GM12878 (cell line): ENCODE data around the gene FAM227B. TPM values are rescaled to one million over a fixed set of nuclear protein-coding genes. Genes with fewer than 3 reads are reported as not detected.

ENCODE experiments used
- ATAC-seq: fragments of 200-7000 bp; cut with Tn5 transposase; 3 replicates; pipeline ENCODE4 v1.9.1; 2020; ENCODE audit warnings: mild to moderate bottlenecking, moderate library complexity
- BruUV-seq: library from RNA; stranded (reverse); fragments of 400-500 nt; replicated peaks from 2 replicates; lab custom pipeline; 2021; lab: Mats Ljungman, UMichigan
- CTCF ChIA-PET: fragments of 300-600 bp; sonication (Branson Sonifier 250); formaldehyde crosslinking; extraction: SDS; loops from one replicate; lab custom pipeline; 2021; ENCODE audit warnings: inconsistent platforms; lab: Yijun Ruan, JAX
- POLR2A ChIA-PET: fragments of 350-600 bp; formaldehyde crosslinking; extraction: SDS; loops from one replicate; lab custom pipeline; 2021; ENCODE audit warnings: inconsistent platforms; lab: Charles Lee
- RAD21 ChIA-PET: fragments of 300-600 bp; sonication (Branson Sonifier 250); formaldehyde crosslinking; loops from one replicate; lab custom pipeline; 2023; ENCODE audit warnings: antibody characterized with exemption; ENCODE audit not compliant: unreplicated experiment; lab: Charles Lee
- SMC1A ChIA-PET: fragments of 300-600 bp; sonication (Branson Sonifier 250); formaldehyde crosslinking; loops from one replicate; lab custom pipeline; 2023; ENCODE audit not compliant: unreplicated experiment, uncharacterized antibody; lab: Charles Lee
- DNase-seq: peaks from one replicate; pipeline ENCODE4 v3.0.0-alpha.2; 2011; ENCODE audit warnings: low read depth, low spot score
- FAIRE-seq: peaks from 3 replicates; lab custom pipeline; 2011; peaks lifted over from hg19 to GRCh38; lab: Jason Lieb, UNC
- H2AFZ ChIP-seq: 2 replicates; pipeline ENCODE4 v1.6.0; 2011; ENCODE audit warnings: low read depth, low read length, control low read depth; ENCODE audit not compliant: control insufficient read depth
- H3K27ac ChIP-seq: 2 replicates; pipeline ENCODE4 v1.5.1; 2011; ENCODE audit warnings: control low read depth; ENCODE audit not compliant: control insufficient read depth, insufficient read depth
- H3K27me3 ChIP-seq, 2 experiments: replicated peaks in 1 of 2; 2 replicates each; pipeline versions ENCODE4 v1.6.0 to v1.6.1; 2011; ENCODE audit warnings: low read length in 1 of 2; ENCODE audit not compliant: control insufficient read depth in 2 of 2, insufficient read depth in 2 of 2
- H3K36me3 ChIP-seq, 2 experiments: 2 replicates each; pipeline ENCODE4 v1.5.1; 2011; ENCODE audit warnings: low read length in 1 of 2; ENCODE audit not compliant: control insufficient read depth in 2 of 2, insufficient read depth in 2 of 2
- H3K4me1 ChIP-seq: 2 replicates; pipeline ENCODE4 v1.6.1; 2011; ENCODE audit warnings: mild to moderate bottlenecking, low read length, moderate library complexity, mixed read lengths; ENCODE audit not compliant: control insufficient read depth, insufficient read depth
- H3K4me2 ChIP-seq: 2 replicates; pipeline ENCODE4 v1.6.0; 2011; ENCODE audit warnings: control low read depth; ENCODE audit not compliant: control insufficient read depth, insufficient read depth
- H3K4me3 ChIP-seq: fragments of 200-600 bp; sonication (generic); 2 replicates; pipeline ENCODE4 v1.5.1; 2016
- H3K79me2 ChIP-seq: 2 replicates; pipeline ENCODE4 v1.6.0; 2011; ENCODE audit warnings: low read length; ENCODE audit not compliant: control insufficient read depth, insufficient read depth
- H3K9ac ChIP-seq: 2 replicates; pipeline ENCODE4 v1.8.0; 2011; ENCODE audit warnings: low read length, control low read depth, mixed read lengths; ENCODE audit not compliant: control insufficient read depth, insufficient read depth
- H3K9me3 ChIP-seq: replicated peaks from 3 replicates; pipeline ENCODE4 v1.5.1; 2011; ENCODE audit warnings: mild to moderate bottlenecking, low read length; ENCODE audit not compliant: control insufficient read depth, insufficient read depth
- H4K20me1 ChIP-seq: 2 replicates; pipeline ENCODE4 v1.6.0; 2011; ENCODE audit not compliant: control insufficient read depth, insufficient read depth
- CBX5 ChIP-seq: sonication (generic); IDR thresholded peaks from 2 replicates; pipeline ENCODE4 v1.6.1; 2016; ENCODE audit warnings: low read depth, moderate library complexity, mild to moderate bottlenecking, inconsistent platforms
- GABPA ChIP-seq: IDR thresholded peaks from 2 replicates; pipeline ENCODE4 v1.6.1; 2014; ENCODE audit warnings: antibody characterized with exemption, low read depth, mild to moderate bottlenecking, inconsistent platforms
- JUNB ChIP-seq: IDR thresholded peaks from 2 replicates; pipeline ENCODE4 v1.6.1; 2016; ENCODE audit warnings: antibody characterized with exemption, mild to moderate bottlenecking
- NR2C1 ChIP-seq: fragments of 450-650 bp; IDR thresholded peaks from 2 replicates; pipeline ENCODE4 v1.6.1; 2017; ENCODE audit warnings: antibody characterized with exemption, mild to moderate bottlenecking, moderate library complexity
- NR2F1 ChIP-seq: fragments of 450-650 bp; conservative IDR thresholded peaks from 2 replicates; pipeline ENCODE4 v1.6.1; 2017; ENCODE audit warnings: mild to moderate bottlenecking
- PAX8 ChIP-seq: fragments of 450-650 bp; IDR thresholded peaks from 2 replicates; pipeline ENCODE4 v1.6.1; 2017; ENCODE audit warnings: mild to moderate bottlenecking, moderate library complexity
- POLR2A ChIP-seq: IDR thresholded peaks from 2 replicates; pipeline ENCODE4 v1.6.1; 2011; ENCODE audit warnings: low read depth, mild to moderate bottlenecking, low read length
- SRF ChIP-seq, 2 experiments: IDR thresholded peaks; 2 replicates each; pipeline ENCODE4 v1.6.1; 2011; ENCODE audit warnings: low read depth in 2 of 2, low read length in 2 of 2, mild to moderate bottlenecking in 1 of 2, moderate library complexity in 1 of 2
- TAF1 ChIP-seq: IDR thresholded peaks from 2 replicates; pipeline ENCODE4 v1.6.1; 2011; ENCODE audit warnings: mild to moderate bottlenecking, low read depth, low read length, borderline replicate concordance
- ZNF24 ChIP-seq: fragments of 450-650 bp; IDR thresholded peaks from 2 replicates; pipeline ENCODE4 v1.6.1; 2017; ENCODE audit warnings: antibody characterized with exemption, mild to moderate bottlenecking
- WGBS: methylation state at CpG from one replicate; pipeline ENCODE4 v1.1.6; 2016; ENCODE audit warnings: low lambda C conversion rate; ENCODE audit not compliant: insufficient replicate concordance, insufficient coverage; ENCODE audit errors: missing lambda C conversion rate; 5-methylcytosine and 5-hydroxymethylcytosine counted together
- in situ Hi-C: fragments of 300-500 bp; cut with MboI; formaldehyde crosslinking; loops from 9 replicates; pipeline ENCODE4 v1.14.3; 2018; ENCODE audit warnings: mixed read lengths
- intact Hi-C: fragments of 100-400 bp; cut with micrococcal nuclease; formaldehyde crosslinking; loops from one replicate; pipeline ENCODE4 v1.14.2; 2022; ENCODE audit not compliant: unreplicated experiment
- polyA plus RNA-seq, 11 experiments: library from polyadenylated mRNA; depleted of rRNA in 4 of 11; unstranded in 6 of 11; stranded (reverse) in 5 of 11; fragments of >200 nt; fragmentation: Nextera tagmentation in 4 of 11; fragmentation: Illumina TruSeq in 1 of 11; extraction: Ambion mirVana in 4 of 11; extraction: Trizol in 1 of 11; gene quantifications; 1 replicate in 1 of 11; 2 replicates in 10 of 11; pipeline versions ENCODE4 v1.2.1 to v1.2.3, GENCODE V29; 2011 to 2016; ENCODE audit warnings: inconsistent platforms in 2 of 11, missing spikeins in 2 of 11, low read depth in 1 of 11
- total RNA-seq, 4 experiments: library from RNA; depleted of rRNA in 3 of 4; stranded (reverse); fragments of >200 nt in 3 of 4; fragmentation: Illumina TruSeq in 1 of 4; extraction: Trizol in 1 of 4; gene quantifications; 2 replicates each; pipeline versions ENCODE4 v1.2.1 to v1.2.3, GENCODE V29; 2013 to 2021
- TF ChIP-seq, protein P1 (sequence below): fragments of 450-650 bp; formaldehyde crosslinking; IDR thresholded peaks from 2 replicates; pipeline ENCODE4 v1.5.0; 2022; ENCODE audit warnings: mild to moderate bottlenecking, missing genetic modification characterization
- TF ChIP-seq, protein P2 (sequence below): IDR thresholded peaks from 2 replicates; pipeline ENCODE4 v1.6.1; 2011; ENCODE audit warnings: low read depth, low read length, improper control_type of control experiment, borderline replicate concordance
- TF ChIP-seq, protein P3 (sequence below): IDR thresholded peaks from 2 replicates; pipeline ENCODE4 v1.6.1; 2012; ENCODE audit warnings: low read depth, low read length, improper control_type of control experiment
- TF ChIP-seq, protein P4 (sequence below): fragments of 450-650 bp; IDR thresholded peaks from 2 replicates; pipeline ENCODE4 v1.6.1; 2018; ENCODE audit warnings: mild to moderate bottlenecking, low read depth, moderate library complexity; ENCODE audit not compliant: partially characterized antibody

The FAM227B gene
- total and polyA plus RNA-seq, 10 of the 15 experiments (the other 5 are each of a cell fraction or from before 2014, with no cell fraction given), result 3.9 to 12.6 (median 6.9) TPM

DNA sequence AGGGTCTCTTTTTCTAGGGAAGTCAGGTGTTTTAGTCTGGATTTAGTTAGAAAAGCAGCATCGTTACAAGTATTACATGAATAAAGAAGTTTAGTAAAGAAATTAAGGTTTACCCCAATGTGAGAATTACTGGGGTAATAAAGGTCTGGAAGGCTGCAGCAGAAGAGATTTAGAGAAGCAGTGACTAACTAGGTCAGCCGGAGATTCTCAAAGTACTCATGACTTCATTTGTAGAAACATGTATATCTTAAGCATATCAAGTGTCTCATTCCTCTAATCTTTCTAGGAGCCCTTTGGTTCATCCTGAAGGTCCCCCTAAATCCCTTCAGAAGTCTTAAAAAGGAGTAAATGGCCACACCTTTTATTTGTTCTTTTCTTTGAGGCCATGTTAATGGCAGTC, 26.3 kb upstream of the FAM227B start:
- FAIRE-seq, result no peak
- intact Hi-C loops (no loop called here), in situ Hi-C loops (no loop called here)
- Histone ChIP-seq H3K27me3 (no peaks in the 10 kb centered on the region), H3K4me3 (no peak overlapping the region), H3K79me2 (no peaks in the 10 kb centered on the region), H3K36me3 (no peaks in the 10 kb centered on the region; a peak in 1 of 4 replicates), H3K4me1 (no peaks in the 10 kb centered on the region), H3K27ac (no peak overlapping the region), H3K9ac (no peak overlapping the region), H3K4me2 (no peak overlapping the region), H4K20me1 (no peaks in the 10 kb centered on the region), H2AFZ (no peak overlapping the region), H3K9me3 (no peaks in the 10 kb centered on the region)
- no peak for ATAC-seq
- 98% methylated on average over 2 of the region's 2 CpGs for WGBS
- DNase-seq, result no peak
- SMC1A ChIA-PET, result no interaction called here
- RAD21 ChIA-PET, result no interaction called here
- CTCF ChIA-PET, result no interaction called here
- BruUV-seq, result no TSS peak
- POLR2A ChIA-PET, result no interaction called here
- TF ChIP-seq, protein P1, sequence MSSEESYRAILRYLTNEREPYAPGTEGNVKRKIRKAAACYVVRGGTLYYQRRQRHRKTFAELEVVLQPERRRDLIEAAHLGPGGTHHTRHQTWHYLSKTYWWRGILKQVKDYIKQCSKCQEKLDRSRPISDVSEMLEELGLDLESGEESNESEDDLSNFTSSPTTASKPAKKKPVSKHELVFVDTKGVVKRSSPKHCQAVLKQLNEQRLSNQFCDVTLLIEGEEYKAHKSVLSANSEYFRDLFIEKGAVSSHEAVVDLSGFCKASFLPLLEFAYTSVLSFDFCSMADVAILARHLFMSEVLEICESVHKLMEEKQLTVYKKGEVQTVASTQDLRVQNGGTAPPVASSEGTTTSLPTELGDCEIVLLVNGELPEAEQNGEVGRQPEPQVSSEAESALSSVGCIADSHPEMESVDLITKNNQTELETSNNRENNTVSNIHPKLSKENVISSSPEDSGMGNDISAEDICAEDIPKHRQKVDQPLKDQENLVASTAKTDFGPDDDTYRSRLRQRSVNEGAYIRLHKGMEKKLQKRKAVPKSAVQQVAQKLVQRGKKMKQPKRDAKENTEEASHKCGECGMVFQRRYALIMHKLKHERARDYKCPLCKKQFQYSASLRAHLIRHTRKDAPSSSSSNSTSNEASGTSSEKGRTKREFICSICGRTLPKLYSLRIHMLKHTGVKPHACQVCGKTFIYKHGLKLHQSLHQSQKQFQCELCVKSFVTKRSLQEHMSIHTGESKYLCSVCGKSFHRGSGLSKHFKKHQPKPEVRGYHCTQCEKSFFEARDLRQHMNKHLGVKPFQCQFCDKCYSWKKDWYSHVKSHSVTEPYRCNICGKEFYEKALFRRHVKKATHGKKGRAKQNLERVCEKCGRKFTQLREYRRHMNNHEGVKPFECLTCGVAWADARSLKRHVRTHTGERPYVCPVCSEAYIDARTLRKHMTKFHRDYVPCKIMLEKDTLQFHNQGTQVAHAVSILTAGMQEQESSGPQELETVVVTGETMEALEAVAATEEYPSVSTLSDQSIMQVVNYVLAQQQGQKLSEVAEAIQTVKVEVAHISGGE, result no peak
- TF ChIP-seq TAF1 (no peak), CBX5 (no peak), ZNF24 (no peak), PAX8 (no peak), SRF (IDR thresholded peaks at IDR 0.05; ENCODE audit: low read depth in 2 of 2, low read length in 2 of 2) (no peak), POLR2A (no peak), NR2F1 (no peak), NR2C1 (no peak), GABPA (no peak), JUNB (no peak)
- TF ChIP-seq, protein P2, sequence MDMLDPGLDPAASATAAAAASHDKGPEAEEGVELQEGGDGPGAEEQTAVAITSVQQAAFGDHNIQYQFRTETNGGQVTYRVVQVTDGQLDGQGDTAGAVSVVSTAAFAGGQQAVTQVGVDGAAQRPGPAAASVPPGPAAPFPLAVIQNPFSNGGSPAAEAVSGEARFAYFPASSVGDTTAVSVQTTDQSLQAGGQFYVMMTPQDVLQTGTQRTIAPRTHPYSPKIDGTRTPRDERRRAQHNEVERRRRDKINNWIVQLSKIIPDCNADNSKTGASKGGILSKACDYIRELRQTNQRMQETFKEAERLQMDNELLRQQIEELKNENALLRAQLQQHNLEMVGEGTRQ, result no peak
- TF ChIP-seq, protein P3, sequence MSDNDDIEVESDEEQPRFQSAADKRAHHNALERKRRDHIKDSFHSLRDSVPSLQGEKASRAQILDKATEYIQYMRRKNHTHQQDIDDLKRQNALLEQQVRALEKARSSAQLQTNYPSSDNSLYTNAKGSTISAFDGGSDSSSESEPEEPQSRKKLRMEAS, result no peak
- TF ChIP-seq, protein P4, sequence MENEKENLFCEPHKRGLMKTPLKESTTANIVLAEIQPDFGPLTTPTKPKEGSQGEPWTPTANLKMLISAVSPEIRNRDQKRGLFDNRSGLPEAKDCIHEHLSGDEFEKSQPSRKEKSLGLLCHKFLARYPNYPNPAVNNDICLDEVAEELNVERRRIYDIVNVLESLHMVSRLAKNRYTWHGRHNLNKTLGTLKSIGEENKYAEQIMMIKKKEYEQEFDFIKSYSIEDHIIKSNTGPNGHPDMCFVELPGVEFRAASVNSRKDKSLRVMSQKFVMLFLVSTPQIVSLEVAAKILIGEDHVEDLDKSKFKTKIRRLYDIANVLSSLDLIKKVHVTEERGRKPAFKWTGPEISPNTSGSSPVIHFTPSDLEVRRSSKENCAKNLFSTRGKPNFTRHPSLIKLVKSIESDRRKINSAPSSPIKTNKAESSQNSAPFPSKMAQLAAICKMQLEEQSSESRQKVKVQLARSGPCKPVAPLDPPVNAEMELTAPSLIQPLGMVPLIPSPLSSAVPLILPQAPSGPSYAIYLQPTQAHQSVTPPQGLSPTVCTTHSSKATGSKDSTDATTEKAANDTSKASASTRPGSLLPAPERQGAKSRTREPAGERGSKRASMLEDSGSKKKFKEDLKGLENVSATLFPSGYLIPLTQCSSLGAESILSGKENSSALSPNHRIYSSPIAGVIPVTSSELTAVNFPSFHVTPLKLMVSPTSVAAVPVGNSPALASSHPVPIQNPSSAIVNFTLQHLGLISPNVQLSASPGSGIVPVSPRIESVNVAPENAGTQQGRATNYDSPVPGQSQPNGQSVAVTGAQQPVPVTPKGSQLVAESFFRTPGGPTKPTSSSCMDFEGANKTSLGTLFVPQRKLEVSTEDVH, result no peak
